Right cardiac atrium (tissue), 5 donors: Measurements from ENCODE around the gene SEC16A. TPM values are rescaled to one million over a fixed set of nuclear protein-coding genes. Genes with fewer than 3 reads are reported as not detected.

ENCODE experiments used
- ATAC-seq, 2 donors: fragments of 200-7000 bp; cut with Tn5 transposase; one replicate each; pipeline versions ENCODE4 v1.8.0 to v1.9.1; 2020; ENCODE audit warnings: moderate library complexity in 2 of 2, mild to moderate bottlenecking in 1 of 2
- DNase-seq, 3 donors: peaks; one replicate each; pipeline ENCODE4 v3.0.0-alpha.2; 2020
- H3K27ac ChIP-seq: one replicate; pipeline ENCODE4 v1.5.1; 2013; ENCODE audit warnings: mild to moderate bottlenecking, low read length, control low read depth, moderate library complexity
- H3K27me3 ChIP-seq: one replicate; pipeline ENCODE4 v1.6.1; 2013; ENCODE audit not compliant: control insufficient read depth, insufficient read depth
- H3K4me1 ChIP-seq: one replicate; pipeline ENCODE4 v1.6.1; 2013; ENCODE audit warnings: low read length; ENCODE audit not compliant: control insufficient read depth, insufficient read depth
- H3K4me3 ChIP-seq: one replicate; pipeline ENCODE4 v1.5.1; 2013; ENCODE audit warnings: low read length, control low read depth
- H3K9me3 ChIP-seq: one replicate; pipeline ENCODE4 v1.6.1; 2013; ENCODE audit warnings: low read length; ENCODE audit not compliant: control insufficient read depth
- WGBS: extraction: QIAGEN DNeasy Blood & Tissue Kit; methylation state at CpG from one replicate; pipeline ENCODE4 v1.1.7; 2013; 5-methylcytosine and 5-hydroxymethylcytosine counted together
- intact Hi-C, 4 donors: fragments of 100-400 bp; cut with DNase I; formaldehyde crosslinking; loops; one replicate each; pipeline versions ENCODE4 v1.11.0 to v1.14.0; 2022 to 2023
- polyA plus RNA-seq: library from polyadenylated mRNA; stranded (reverse); fragments of 200-250 nt; gene quantifications from one replicate; pipeline ENCODE4 v1.2.3, GENCODE V29; 2013
- total RNA-seq, 4 donors: library from RNA; stranded (reverse); fragmentation: NEBNext Ultra II Directional; extraction: Animal tissue kit (Norgen Biotek cat#: 25700); gene quantifications; one replicate each; pipeline ENCODE4 v1.2.1, GENCODE V29; 2021
- donor health status: healthy with polysubstance abuse.
- donor health status: DM: no; HTN: yes; CAD: no.
- donor health status: DM: no; HTN: no; CAD: no.
- donor health status: DM: no; HTN: yes; CAD: no; lungs with severe emphysema.
- donor health status: DM: yes; HTN: yes; CAD: no.

SEC16A gene
- total and polyA plus RNA-seq, 5 donors = 23.1 to 35.3 (median 26.4) TPM

- 92% methylated on average over 50 of the region's 50 CpGs for WGBS
- DNase-seq (no peak), ATAC-seq (no peak)
- no peaks in the 10 kb centered on the region for H3K9me3 ChIP-seq
- H3K27me3 ChIP-seq = no peaks in the 10 kb centered on the region
- H3K4me3 ChIP-seq = no peak overlapping the region
- intact Hi-C loops = loop anchor here in 1 of 4 donors (5.0 kb wide), 2 partner anchors 42 to 207 kb away; no protein-coding TSS in a partner anchor
- H3K27ac ChIP-seq = no peak overlapping the region
- H3K4me1 ChIP-seq = no peaks in the 10 kb centered on the region
Measured at GRCh38 chr9:136499935-136500910, 17.4 kb upstream of the SEC16A start.

- H3K9me3 ChIP-seq = no peaks in the 10 kb centered on the region
- peak in 1 of 3 donors; percentile 59 for DNase-seq
- 89% methylated on average over 46 of the region's 46 CpGs for WGBS
- no peak overlapping the region for H3K27ac ChIP-seq
- ATAC-seq = no peak
- no peak overlapping the region for H3K4me3 ChIP-seq
- H3K4me1 ChIP-seq = no peaks in the 10 kb centered on the region
- intact Hi-C loops = loop anchor here in 1 of 4 donors (5.0 kb wide), 1 partner anchor 208 kb away; no protein-coding TSS in a partner anchor
- no peaks in the 10 kb centered on the region for H3K27me3 ChIP-seq
Measured at GRCh38 chr9:136499071-136499934, 16.5 kb upstream of the SEC16A start.

- no peaks in the 10 kb centered on the region for H3K27me3 ChIP-seq
- intact Hi-C loops = loop anchor here in 1 of 4 donors (5.0 kb wide), 1 partner anchor 209 kb away; no protein-coding TSS in a partner anchor
- 91% methylated on average over 28 of the region's 28 CpGs for WGBS
- no peak for ATAC-seq
- H3K9me3 ChIP-seq = no peaks in the 10 kb centered on the region
- peak in 1 of 3 donors; percentile 68 for DNase-seq
- H3K4me1 ChIP-seq = peaks cover 5% of the 10 kb centered on the region
- no peak overlapping the region for H3K4me3 ChIP-seq
- H3K27ac ChIP-seq = no peak overlapping the region
Measured at GRCh38 chr9:136497916-136498695, 15.3 kb upstream of the SEC16A start.

GRCh38 chr9:136496801-136497620 is 14.2 kb upstream of the SEC16A start:
- DNase-seq = peak in 1 of 3 donors; percentile 60
- H3K4me3 ChIP-seq = no peak overlapping the region
- no peak for ATAC-seq
- no peak overlapping the region for H3K27ac ChIP-seq
- no peaks in the 10 kb centered on the region for H3K27me3 ChIP-seq
- WGBS = 90% methylated on average over 56 of the region's 56 CpGs
- H3K9me3 ChIP-seq = no peaks in the 10 kb centered on the region
- H3K4me1 ChIP-seq = peaks cover 5% of the 10 kb centered on the region
- intact Hi-C loops = loop anchor here in 1 of 4 donors (5.0 kb wide), 1 partner anchor 210 kb away; no protein-coding TSS in a partner anchor

- H3K4me1 ChIP-seq = peaks cover 5% of the 10 kb centered on the region
- no peak overlapping the region for H3K27ac ChIP-seq
- DNase-seq = peak in 1 of 3 donors; percentile 58
- peak in 1 of 2 donors; percentile 1 for ATAC-seq
- 82% methylated on average over 18 of the region's 18 CpGs for WGBS
- intact Hi-C loops = loop anchor here in 1 of 4 donors (5.0 kb wide), 1 partner anchor 211 kb away; no protein-coding TSS in a partner anchor
- H3K27me3 ChIP-seq = no peaks in the 10 kb centered on the region
- no peaks in the 10 kb centered on the region for H3K9me3 ChIP-seq
- no peak overlapping the region for H3K4me3 ChIP-seq
Measured at GRCh38 chr9:136496181-136496580, 13.3 kb upstream of the SEC16A start.

GRCh38 chr9:136495238-136495800 is 12.5 kb upstream of the SEC16A start:
- Histone ChIP-seq H3K27me3 (no peaks in the 10 kb centered on the region), H3K4me1 (peaks cover 5% of the 10 kb centered on the region), H3K9me3 (no peaks in the 10 kb centered on the region), H3K27ac (no peak overlapping the region), H3K4me3 (no peak overlapping the region)
- DNase-seq (no peak), ATAC-seq (no peak)
- WGBS = 84% methylated on average over 17 of the region's 17 CpGs
- intact Hi-C loops = loop anchor here in 1 of 4 donors (5.0 kb wide), 1 partner anchor 212 kb away; no protein-coding TSS in a partner anchor

GRCh38 chr9:136494531-136495215 is 11.8 kb upstream of the SEC16A start:
- peaks cover 5% of the 10 kb centered on the region for H3K4me1 ChIP-seq
- H3K9me3 ChIP-seq = no peaks in the 10 kb centered on the region
- 67% methylated on average over 29 of the region's 29 CpGs for WGBS
- H3K27ac ChIP-seq = no peak overlapping the region
- peak in 1 of 3 donors; percentile 84 for DNase-seq
- no peak overlapping the region for H3K4me3 ChIP-seq
- intact Hi-C loops = loop anchor here in 1 of 4 donors (5.0 kb wide), 1 partner anchor 213 kb away; no protein-coding TSS in a partner anchor
- no peak for ATAC-seq
- no peaks in the 10 kb centered on the region for H3K27me3 ChIP-seq

- DNase-seq (peak in 1 of 3 donors; percentile 53), ATAC-seq (peak; percentile 2 to 7)
- intact Hi-C loops = no loop called here
- H3K27ac ChIP-seq = peak overlapping the region; percentile 11
- peaks cover 5% of the 10 kb centered on the region for H3K4me1 ChIP-seq
- no peaks in the 10 kb centered on the region for H3K9me3 ChIP-seq
- WGBS = 51% methylated on average over 9 of the region's 9 CpGs
- no peak overlapping the region for H3K4me3 ChIP-seq
- no peaks in the 10 kb centered on the region for H3K27me3 ChIP-seq
Measured at GRCh38 chr9:136494012-136494411, 11.2 kb upstream of the SEC16A start.

GRCh38 chr9:136493567-136493971 is 10.7 kb upstream of the SEC16A start:
- WGBS = 72% methylated on average over 8 of the region's 8 CpGs
- Histone ChIP-seq H3K9me3 (no peaks in the 10 kb centered on the region), H3K4me1 (peaks cover 5% of the 10 kb centered on the region), H3K4me3 (no peak overlapping the region), H3K27me3 (no peaks in the 10 kb centered on the region), H3K27ac (no peak overlapping the region)
- DNase-seq (peak in 1 of 3 donors; percentile 60), ATAC-seq (peak; percentile 33 to 38)
- intact Hi-C loops = no loop called here
